Bronchial epithelial cell (primary cell): ENCODE results near the gene EDAR. TPM values are rescaled to one million over a fixed set of nuclear protein-coding genes. Genes with fewer than 3 reads are reported as not detected.

Experiments used
- DNase-seq: peaks from one replicate; pipeline ENCODE4 v3.0.0-alpha.2; 2010; ENCODE audit warnings: low read depth
- FAIRE-seq: peaks from 2 replicates; lab custom pipeline; 2011; peaks lifted over from hg19 to GRCh38; lab: Jason Lieb, UNC
- H3K27me3 ChIP-seq: 2 replicates; pipeline ENCODE4 v1.5.1; 2011; ENCODE audit warnings: low read length; ENCODE audit not compliant: control insufficient read depth, insufficient read depth
- H3K36me3 ChIP-seq: 2 replicates; pipeline ENCODE4 v1.5.1; 2011; ENCODE audit warnings: low read length; ENCODE audit not compliant: control insufficient read depth, insufficient read depth
- H3K4me3 ChIP-seq: 2 replicates; pipeline ENCODE4 v1.5.1; 2011; ENCODE audit warnings: mild to moderate bottlenecking, low read depth, low read length, control low read depth
- total RNA-seq: library from RNA; depleted of rRNA; stranded (reverse); fragments of >200 nt; gene quantifications from 2 replicates; pipeline ENCODE4 v1.2.1, GENCODE V29; 2014
- TF ChIP-seq, protein P1 (sequence below): IDR thresholded peaks from 2 replicates; pipeline ENCODE4 v1.5.1; 2011; ENCODE audit warnings: mild to moderate bottlenecking, moderate library complexity, low read length, control low read depth, inconsistent platforms; ENCODE audit not compliant: insufficient read depth, severe bottlenecking

The EDAR gene
- total RNA-seq, 1 donor from 2014 or later: under 0.01 TPM

DNA sequence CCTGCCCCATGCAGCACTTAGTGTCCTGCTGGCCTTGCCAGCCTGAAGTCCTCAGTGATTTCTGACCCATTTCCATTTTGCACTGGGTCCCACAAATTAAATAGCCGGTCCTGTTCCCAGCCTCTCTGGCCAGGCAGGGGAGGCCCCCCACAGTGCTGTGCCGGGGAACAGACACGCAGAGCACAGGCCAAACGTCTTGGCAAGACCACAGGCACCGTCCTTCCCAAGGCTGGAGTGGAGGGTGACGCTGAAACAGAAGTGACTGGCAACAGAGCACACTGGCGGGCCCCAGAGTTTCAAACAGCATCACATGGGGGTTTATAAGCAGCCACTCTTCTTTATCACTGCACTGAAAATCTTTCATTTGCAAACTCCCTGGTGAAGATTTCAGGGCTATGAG is 52.2 kb downstream of the EDAR start:
- Histone ChIP-seq H3K4me3 (no peak overlapping the region), H3K36me3 (no peaks in the 10 kb centered on the region), H3K27me3 (peaks cover 2% of the 10 kb centered on the region)
- DNase-seq (no peak), FAIRE-seq (no peak)
- TF ChIP-seq, protein P1, sequence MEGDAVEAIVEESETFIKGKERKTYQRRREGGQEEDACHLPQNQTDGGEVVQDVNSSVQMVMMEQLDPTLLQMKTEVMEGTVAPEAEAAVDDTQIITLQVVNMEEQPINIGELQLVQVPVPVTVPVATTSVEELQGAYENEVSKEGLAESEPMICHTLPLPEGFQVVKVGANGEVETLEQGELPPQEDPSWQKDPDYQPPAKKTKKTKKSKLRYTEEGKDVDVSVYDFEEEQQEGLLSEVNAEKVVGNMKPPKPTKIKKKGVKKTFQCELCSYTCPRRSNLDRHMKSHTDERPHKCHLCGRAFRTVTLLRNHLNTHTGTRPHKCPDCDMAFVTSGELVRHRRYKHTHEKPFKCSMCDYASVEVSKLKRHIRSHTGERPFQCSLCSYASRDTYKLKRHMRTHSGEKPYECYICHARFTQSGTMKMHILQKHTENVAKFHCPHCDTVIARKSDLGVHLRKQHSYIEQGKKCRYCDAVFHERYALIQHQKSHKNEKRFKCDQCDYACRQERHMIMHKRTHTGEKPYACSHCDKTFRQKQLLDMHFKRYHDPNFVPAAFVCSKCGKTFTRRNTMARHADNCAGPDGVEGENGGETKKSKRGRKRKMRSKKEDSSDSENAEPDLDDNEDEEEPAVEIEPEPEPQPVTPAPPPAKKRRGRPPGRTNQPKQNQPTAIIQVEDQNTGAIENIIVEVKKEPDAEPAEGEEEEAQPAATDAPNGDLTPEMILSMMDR: no peak

DNA sequence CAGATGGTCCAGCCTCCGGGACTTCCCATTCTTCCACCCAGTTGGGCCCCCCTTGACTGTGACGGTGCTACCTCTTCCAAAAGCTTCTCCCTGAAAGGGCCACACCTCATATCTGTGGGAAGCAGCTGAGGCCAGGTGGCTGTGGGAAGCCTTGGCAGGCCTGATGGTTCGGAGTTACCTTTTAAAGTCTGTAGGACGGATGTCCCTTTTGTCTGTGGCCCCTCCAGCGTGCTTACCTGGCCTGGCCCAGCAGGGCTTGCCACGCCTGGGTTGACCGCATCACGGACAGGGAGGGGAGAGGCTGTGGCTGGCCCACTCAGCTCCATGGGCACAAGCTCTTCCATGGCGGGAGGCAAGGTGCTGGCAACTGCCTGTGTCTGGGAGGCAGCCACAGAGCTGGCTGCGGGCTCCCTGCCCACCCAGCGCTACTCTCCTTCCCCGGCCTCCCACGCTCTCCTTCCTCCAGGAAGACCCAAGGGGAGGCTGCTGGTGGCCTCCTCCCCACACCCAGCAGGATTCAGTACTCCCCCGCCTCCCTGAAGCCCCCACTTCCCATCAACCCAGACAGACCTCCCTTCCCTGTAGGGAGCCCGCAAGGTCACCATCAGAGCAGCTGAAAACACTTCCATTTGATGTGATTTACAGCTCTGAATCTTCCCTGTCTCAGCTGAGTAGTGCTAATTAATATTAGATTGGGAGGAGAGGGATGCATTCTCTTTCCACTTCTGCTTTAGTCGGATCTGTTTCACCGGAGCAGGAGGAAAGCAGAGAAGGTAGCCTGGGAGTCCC is 52.8 kb downstream of the EDAR start:
- FAIRE-seq (no peak), DNase-seq (no peak)
- Histone ChIP-seq H3K36me3 (no peaks in the 10 kb centered on the region), H3K4me3 (no peak overlapping the region), H3K27me3 (peaks cover 2% of the 10 kb centered on the region)
- TF ChIP-seq, protein P1: no peak

DNA sequence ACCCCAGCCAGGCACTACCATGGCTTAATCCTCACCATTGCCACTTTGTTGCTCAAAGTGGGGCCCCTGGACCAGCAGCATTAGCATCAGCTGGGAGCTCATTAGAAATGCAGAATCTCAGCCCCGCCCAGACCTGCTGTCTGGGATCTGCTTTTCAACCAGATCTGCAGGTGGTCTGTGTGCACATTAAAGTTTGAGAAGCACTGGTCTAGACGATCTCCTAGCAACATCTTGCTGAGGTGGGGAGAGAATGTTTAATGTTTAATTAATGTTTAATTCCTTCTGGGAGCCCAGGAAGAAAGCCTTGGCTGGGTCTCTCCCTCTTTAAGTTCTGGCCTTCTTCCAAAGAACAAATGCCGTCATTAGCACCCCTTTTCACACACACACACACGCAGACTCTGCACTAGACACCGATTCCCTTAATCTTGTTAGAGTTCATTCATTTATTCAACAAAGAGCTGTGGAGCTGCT is 53.7 kb downstream of the EDAR start:
- FAIRE-seq (no peak), DNase-seq (no peak)
- H3K4me3 ChIP-seq: no peak overlapping the region
- H3K27me3 ChIP-seq: peaks cover 2% of the 10 kb centered on the region
- H3K36me3 ChIP-seq: no peaks in the 10 kb centered on the region
- TF ChIP-seq, protein P1: no peak

DNA sequence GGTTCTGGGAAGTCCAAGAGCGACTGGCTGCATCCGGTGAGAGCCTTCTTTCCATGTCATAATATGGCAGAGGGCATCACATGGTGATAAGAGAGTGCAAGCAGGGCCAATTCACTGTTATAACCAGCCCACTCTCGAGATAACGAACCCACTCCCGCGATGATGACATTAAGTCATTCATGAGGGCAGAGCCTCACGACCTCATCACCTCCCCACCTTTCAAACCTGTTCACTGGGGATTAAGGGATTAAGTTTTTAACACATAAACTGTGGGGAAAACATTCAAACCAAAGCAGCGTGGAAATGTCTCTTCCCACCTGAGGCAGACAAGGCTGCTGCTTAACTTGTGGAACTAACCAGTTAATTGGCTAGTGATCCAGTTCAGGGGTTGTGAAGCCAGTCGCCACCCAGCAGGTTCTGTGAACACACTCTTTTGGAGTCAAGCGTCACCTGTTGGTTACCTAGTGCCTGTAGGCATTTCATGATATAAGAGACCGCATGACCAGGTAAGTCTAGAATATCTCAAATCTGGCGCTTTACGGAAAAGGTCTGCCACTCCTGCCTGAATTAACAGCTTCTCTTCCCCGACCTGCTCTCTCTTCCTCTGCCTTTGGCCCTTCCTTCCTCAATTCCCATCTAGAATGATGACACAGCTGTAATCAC is 54.3 kb downstream of the EDAR start:
- peak; percentile 40 for FAIRE-seq
- Histone ChIP-seq H3K36me3 (no peaks in the 10 kb centered on the region), H3K4me3 (no peak overlapping the region), H3K27me3 (peaks cover 4% of the 10 kb centered on the region)
- TF ChIP-seq, protein P1: no peak
- no peak for DNase-seq

DNA sequence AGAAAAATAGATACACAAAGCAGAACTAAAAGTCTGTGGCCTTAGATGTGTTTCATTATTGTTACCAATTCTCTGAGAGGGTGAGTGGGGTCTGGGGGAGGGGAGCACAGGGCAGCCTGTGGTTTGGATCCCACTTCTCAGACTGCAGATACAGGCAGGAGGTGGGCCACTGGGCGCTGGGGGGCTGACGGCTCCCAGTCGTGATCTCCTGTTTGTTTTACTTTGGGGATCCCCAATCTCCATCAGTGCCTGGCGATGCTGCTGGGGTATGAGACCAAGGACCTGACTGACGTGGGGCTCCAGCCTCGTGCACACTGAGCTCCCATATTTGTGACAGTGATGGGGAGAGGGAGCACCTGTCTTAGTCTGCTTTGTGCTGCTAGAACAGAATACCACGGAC is 54.9 kb downstream of the EDAR start:
- Histone ChIP-seq H3K36me3 (no peaks in the 10 kb centered on the region), H3K27me3 (peaks cover 4% of the 10 kb centered on the region), H3K4me3 (no peak overlapping the region)
- DNase-seq (no peak), FAIRE-seq (no peak)
- TF ChIP-seq, protein P1: no peak
